GM21576 (cell line): ENCODE data around the gene RHOB.

Experiments
- ATAC-seq: cut with Tn5 transposase; IDR thresholded peaks from one replicate; pipeline ENCODE4 v1.9.1; 2021; ENCODE audit warnings: mild to moderate bottlenecking, moderate library complexity; ENCODE audit not compliant: unreplicated experiment

The RHOB gene

GRCh38 chr2:20472569-20472968 is 25.7 kb downstream of the RHOB start:
- ATAC-seq = no peak

- ATAC-seq = no peak
Measured at GRCh38 chr2:20473128-20473527, 26.3 kb downstream of the RHOB start.

GRCh38 chr2:20474757-20475566 is 28.1 kb downstream of the RHOB start:
- ATAC-seq = no peak

- ATAC-seq = no peak
Measured at GRCh38 chr2:20475567-20475952, 28.7 kb downstream of the RHOB start.

GRCh38 chr2:20476481-20476880 is 29.6 kb downstream of the RHOB start:
- no peak for ATAC-seq

- ATAC-seq = no peak
Measured at GRCh38 chr2:20476950-20477349, 30.1 kb downstream of the RHOB start.

- ATAC-seq = no peak
Measured at GRCh38 chr2:20478961-20479360, 32.1 kb downstream of the RHOB start.

- no peak for ATAC-seq
Measured at GRCh38 chr2:20479835-20480234, 33.0 kb downstream of the RHOB start.

GRCh38 chr2:20480913-20481312 is 34.0 kb downstream of the RHOB start:
- no peak for ATAC-seq

- ATAC-seq = no peak
Measured at GRCh38 chr2:20481798-20482405, 35.0 kb downstream of the RHOB start.

GRCh38 chr2:20482725-20483124 is 35.9 kb downstream of the RHOB start:
- ATAC-seq = no peak

- no peak for ATAC-seq
Measured at GRCh38 chr2:20483194-20483895, 36.5 kb downstream of the RHOB start.

GRCh38 chr2:20484034-20484617 is 37.3 kb downstream of the RHOB start:
- no peak for ATAC-seq

GRCh38 chr2:20484810-20485611 is 38.1 kb downstream of the RHOB start:
- no peak for ATAC-seq

GRCh38 chr2:20485612-20486388 is 38.9 kb downstream of the RHOB start:
- no peak for ATAC-seq

GRCh38 chr2:20486571-20486970 is 39.7 kb downstream of the RHOB start:
- ATAC-seq = no peak

GRCh38 chr2:20487030-20487391 is 40.1 kb downstream of the RHOB start:
- ATAC-seq = no peak

- no peak for ATAC-seq
Measured at GRCh38 chr2:20487392-20488174, 40.7 kb downstream of the RHOB start.

- no peak for ATAC-seq
Measured at GRCh38 chr2:20488201-20488641, 41.3 kb downstream of the RHOB start.
